Middle frontal gyrus (tissue), 1 donor: ENCODE measurements around the gene CFHR3.
"Not testable (repeated sequence)": the region's sequence is repeated elsewhere in the genome, so short reads cannot be mapped to it uniquely, and the experiment has no call there.

ENCODE experiments used
- DNase-seq: peaks from one replicate; pipeline ENCODE4 v3.0.0-alpha.2; 2015; ENCODE audit warnings: low spot score; ENCODE audit errors: extremely low spot score

The CFHR3 gene

GRCh38 chr1:196774603-196775002, at the start of gene CFHR3:
Gene CFHR3 (plus strand): TSS chr1:196774840. CDS start chr1:196774887, 47 bp downstream.
- no peak for DNase-seq

DNA sequence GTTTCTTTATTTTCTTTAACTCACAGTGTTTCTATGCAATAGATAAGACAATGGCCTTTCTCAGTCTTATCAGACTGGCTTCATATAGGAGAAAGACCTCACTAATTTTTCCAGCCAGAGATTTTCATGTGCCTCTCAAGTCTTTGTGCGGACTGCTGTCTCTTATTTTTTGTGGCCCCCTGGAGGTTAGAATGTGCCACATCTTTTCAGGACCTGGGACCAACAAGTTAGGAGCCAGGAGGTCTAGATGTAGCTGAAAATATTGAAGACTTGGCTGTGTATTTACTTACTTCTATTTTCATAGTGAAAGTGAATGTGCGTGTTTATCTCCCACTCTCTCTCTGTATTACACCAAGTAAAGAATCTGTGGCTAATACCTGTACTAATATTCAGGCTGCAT, 42.1 kb upstream of the CFHR3 start:
- DNase-seq = no peak

DNA sequence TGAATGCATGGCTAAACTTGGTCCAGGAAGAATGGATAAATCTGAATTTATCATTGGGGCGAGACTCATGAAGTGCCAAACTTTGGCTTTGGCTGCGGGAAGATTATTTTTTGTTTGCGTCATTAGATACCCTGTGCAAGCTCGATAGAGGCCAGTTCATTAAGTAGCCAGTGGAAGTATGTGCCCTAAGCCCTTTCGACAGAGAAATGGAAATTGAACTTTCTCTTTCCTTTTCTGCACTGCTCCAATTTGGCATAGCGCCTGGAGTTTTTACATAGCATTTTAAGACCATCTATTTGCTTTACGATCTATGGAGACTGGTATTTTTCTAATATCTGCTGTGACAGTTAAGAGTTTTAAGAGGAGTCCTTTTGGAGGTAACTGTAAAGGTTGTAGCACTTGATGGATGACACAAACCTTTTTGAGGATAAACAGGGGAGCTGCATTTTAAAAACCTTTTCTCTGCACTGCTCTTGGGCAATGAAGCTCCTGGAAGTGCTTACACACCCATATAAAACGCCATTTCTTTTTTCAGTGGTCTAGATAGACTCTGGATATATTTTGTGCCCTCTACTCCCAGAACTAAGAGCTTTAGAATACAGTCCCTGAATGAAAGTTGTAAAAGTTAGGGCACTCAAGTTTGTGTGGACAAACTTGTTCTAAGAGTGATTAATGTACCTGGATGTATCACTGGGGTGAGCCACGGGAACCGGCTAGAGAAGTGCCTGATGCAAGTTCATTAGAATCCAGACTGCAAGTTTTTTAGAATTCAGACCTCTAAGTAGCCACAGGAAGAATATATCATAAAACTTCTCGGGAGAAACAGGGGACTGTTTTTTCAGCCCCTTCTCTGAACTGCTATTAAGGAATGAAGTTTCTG, 41.3 kb upstream of the CFHR3 start:
- no peak for DNase-seq

- no peak for DNase-seq
Observed at GRCh38 chr1:196734006-196734405, 40.6 kb upstream of the CFHR3 start.

DNA sequence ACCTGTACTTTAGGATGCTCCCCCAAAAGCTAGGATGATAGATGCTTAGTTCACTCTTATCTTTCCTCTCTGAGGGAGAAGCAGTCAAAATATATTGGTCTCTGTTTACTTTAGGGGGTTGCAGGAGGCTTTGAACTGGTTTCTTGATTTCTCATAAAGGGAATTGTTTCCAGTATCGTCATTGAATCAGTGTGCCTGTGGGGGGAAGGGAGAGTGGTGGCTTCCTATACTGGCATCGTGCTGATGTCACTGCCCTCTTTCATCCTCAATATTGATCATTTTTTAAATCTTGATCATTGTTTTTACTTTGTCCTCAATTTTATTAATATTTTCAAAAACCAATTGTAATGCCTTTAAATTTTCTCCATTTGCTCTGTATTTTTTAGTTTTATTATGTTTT, 40.2 kb upstream of the CFHR3 start:
- DNase-seq = no peak

DNA sequence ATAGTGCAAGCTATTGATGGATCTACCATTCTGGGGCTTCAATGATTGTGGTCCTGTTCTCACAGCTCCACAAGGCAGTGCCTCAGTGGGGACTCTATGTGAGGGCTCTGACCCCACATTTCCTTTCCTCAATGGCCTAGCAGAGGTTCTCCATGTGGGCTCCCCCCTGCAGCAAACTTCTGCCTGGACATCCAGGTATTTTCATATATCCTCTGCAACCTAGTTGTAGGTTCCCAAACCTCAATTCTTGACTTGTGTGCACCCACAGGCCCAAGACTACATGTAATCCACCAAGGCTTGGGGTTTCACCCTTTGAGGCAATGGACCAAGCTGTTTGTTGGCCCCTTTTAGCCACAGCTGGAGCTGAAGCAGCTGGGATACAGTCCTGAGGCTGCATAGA, 35.9 kb upstream of the CFHR3 start:
- DNase-seq = no peak

GRCh38 chr1:196743244-196743643, 31.4 kb upstream of the CFHR3 start:
- not testable (repeated sequence) for DNase-seq

DNA sequence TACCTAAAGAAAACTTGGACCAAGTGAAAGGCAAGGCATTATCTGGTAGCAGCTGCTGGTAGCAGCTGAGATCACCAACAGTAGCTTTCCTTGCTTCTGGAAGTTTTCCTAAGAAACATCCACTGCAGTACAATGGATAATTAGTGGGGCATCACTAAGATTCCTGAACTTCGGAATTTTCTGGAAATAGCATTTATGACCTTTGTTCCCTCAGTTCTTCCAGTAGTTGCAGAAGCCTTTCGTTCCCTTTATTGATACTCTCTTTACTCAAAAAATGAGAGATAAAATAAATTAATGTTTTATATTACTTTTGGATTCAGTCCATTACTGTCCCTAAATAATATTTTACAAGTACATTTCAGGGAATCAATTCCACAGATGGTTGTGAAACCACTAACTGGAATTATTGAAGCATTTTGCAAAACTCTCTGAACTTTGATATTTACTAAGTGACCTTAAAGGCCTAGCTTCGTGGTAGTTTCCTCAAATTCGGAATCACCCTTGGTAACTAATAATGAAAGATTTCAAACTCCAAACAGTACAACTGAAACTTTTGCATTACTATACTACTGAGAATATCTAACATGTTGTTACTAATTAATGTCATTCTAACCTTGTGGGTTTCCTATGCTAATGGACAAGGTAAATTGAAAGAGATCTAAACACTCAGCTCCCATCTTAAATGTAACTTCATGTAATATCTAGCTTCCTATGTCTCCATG, 9.5 kb upstream of the CFHR3 start:
- DNase-seq = not testable (repeated sequence)

- DNase-seq = not testable (repeated sequence)
Observed at GRCh38 chr1:196769823-196770222, 4.8 kb upstream of the CFHR3 start.

- DNase-seq = no peak
Observed at GRCh38 chr1:196773713-196774112, 927 bp upstream of the CFHR3 start.

DNA sequence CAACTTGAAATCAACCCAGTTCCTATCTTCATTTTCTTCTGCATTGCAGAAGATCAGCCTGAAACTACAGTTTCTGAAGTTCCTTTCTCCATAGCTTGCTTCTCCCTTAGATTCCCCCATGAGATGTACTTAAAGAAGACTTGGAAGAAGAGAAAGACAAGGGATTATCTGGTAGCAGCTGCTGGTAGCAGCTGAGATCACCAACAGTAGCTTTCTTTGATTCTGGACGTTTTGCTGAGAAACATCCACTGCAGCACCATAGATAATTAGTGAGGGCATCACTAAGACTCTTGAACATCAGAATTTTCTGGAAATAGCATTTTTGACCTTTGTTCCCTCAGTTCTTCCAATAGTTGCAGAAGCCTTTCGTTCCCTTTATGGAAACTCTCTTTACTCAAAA, 465 bp upstream of the CFHR3 start:
- DNase-seq = no peak

DNA sequence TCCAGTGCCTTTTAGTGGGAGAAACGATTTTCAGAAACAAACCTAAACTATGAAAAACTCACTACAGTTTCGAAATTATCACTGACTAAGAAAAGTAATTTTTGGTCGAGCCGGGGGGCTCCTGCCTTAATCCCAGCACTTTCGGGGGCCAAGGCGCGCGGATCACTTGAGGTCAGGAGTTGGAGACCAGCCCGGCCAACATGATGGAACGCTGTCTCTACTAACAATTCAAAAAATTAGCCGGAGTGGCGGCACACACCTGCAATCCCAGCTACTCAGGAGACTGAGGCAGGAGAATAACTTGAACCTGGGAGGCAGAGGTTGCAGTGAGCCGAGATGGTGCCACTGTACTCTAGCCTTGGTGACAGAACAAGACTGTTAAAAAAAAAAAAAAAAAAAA, 3.0 kb downstream of the CFHR3 start:
- DNase-seq = no peak

DNA sequence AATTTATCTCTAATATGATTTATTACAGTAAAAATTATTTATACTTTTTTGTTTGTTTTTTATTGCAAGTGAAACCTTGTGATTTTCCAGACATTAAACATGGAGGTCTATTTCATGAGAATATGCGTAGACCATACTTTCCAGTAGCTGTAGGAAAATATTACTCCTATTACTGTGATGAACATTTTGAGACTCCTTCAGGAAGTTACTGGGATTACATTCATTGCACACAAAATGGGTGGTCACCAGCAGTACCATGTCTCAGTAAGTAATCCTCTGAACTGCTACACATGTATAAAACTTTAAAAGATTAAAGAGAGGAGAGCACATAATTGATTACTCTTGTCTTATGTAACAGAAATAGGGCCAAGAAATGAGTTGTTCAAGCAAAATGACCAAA, 4.5 kb downstream of the CFHR3 start:
- no peak for DNase-seq

- DNase-seq = not testable (repeated sequence)
Observed at GRCh38 chr1:196791252-196791651, 16.6 kb downstream of the CFHR3 start.

DNA sequence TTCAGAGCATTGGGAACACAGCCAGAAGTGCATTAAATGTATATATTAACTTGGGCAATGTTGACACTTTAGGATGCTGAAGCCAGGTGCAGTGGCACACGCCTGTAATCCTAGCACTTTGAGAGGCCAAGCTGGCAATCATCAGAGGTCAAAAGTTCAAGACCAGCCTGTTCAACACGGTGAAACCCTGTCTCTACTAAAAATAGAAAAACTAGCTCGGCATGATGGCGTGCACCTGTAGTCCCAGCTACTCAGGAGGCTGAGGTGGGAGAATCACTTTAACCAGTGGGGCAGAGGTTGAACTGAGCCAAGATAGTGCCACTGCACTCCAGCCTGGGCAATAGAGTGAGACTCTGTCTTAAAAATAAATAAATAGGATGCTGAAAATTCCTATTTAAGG, 19.5 kb downstream of the CFHR3 start:
- DNase-seq = not testable (repeated sequence)

- DNase-seq = no peak
Observed at GRCh38 chr1:196797891-196798290, 23.3 kb downstream of the CFHR3 start.

- DNase-seq = not testable (repeated sequence)
Observed at GRCh38 chr1:196801920-196802319, 27.3 kb downstream of the CFHR3 start.

DNA sequence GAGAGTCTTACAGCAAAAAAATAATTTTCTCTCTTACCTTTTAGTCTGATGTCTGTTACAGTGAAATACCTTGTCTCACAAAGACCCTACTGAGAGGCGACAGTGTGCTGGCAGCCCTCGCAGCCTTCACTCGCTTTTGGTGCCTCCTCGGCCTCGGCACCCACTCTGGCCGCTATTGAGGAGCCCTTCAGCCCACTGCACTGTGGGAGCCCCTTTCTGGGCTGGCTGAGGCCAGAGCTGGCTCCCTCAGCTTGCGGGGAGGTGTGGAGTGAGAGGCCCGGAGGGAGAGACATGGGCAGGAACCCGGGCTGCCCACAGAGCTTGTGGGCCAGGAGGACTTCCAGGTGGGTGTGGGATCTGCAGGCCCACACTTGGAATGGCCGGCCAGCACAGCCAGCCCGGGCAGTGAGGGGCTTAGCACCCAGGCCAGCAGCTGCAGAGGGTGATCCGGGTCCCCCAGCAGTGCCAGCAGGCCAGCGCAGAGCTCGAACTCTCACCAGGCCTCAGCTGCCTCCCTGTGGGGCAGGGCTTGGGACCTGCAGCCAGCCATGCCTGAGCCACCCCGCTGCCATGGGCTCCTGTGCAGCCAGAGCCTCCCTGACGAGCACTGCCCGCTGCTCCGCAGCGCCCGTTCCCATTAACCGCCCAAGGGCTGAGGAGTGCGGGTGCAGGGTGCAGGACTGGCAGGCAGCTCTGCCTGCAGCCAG, 34.0 kb downstream of the CFHR3 start:
- DNase-seq = no peak

GRCh38 chr1:196817442-196817841, 42.8 kb downstream of the CFHR3 start:
- DNase-seq = not testable (repeated sequence)

DNA sequence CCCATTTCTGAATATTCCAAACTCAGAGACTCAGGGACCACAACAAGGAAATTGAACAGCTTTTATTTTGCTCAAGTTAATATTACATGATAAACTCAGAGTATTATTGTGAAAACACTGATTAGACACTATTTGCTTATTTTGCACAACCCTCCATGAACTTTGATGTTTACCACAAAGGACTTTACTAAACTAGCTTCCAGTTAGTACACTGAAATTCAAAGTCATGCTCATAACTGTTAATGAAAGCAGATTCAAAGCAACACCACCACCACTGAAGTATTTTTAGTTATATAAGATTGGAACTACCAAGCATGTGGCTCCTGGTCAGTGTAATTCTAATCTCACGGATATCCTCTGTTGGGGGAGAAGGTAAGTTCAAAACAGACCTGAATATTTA, 44.9 kb downstream of the CFHR3 start, which contains the start of gene CFHR1:
Gene CFHR1, plus strand, starts transcription at position 201 of the 400 bp plus-strand sequence. Its CDS starts 114 bp downstream, at position 315.
- DNase-seq = not testable (repeated sequence)

GRCh38 chr1:196827860-196828259, 53.2 kb downstream of the CFHR3 start:
- not testable (repeated sequence) for DNase-seq
